ENCODE data around the gene HMGCL. TPM values are rescaled to one million over a fixed set of nuclear protein-coding genes. Genes with fewer than 3 reads are reported as not detected.

HMGCL gene
- total RNA-seq, 1 experiment from 2014 or later, result 19.4 TPM

- no peaks in the 10 kb centered on the region for H3K27me3 Mint-ChIP-seq (ENCODE audit: insufficient read depth, unreplicated experiment)
- H3K9me3 ChIP-seq, result no peaks in the 10 kb centered on the region
- H3K36me3 Mint-ChIP-seq (ENCODE audit: insufficient read depth, unreplicated experiment), result peaks cover 6% of the 10 kb centered on the region
- peak; percentile 75 to 79 for DNase-seq
- peaks cover 6% of the 10 kb centered on the region for H3K4me1 Mint-ChIP-seq (ENCODE audit: low read depth, unreplicated experiment)
- H3K27me3 ChIP-seq (replicated peaks; ENCODE audit: control insufficient read depth, insufficient read depth, low read length), result no peaks in the 10 kb centered on the region
- H3K36me3 ChIP-seq (ENCODE audit: control insufficient read depth, insufficient read depth, low read length), result no peaks in the 10 kb centered on the region
- ChIA-PET POLR2A (interaction anchor here (0.5 to 1.8 kb wide), 18 partner anchors 13 to 919 kb away, joined by 3 to 20 read pairs (median 4); partner anchors contain the start of genes ELOA, GALE, HMGCL and LYPLA2), CTCF (interaction anchor here (0.5 to 1.7 kb wide), 7 partner anchors 13 to 372 kb away, joined by 4 to 8 read pairs (median 6); partner anchors contain the start of genes GALE and LYPLA2)
- H3K9me3 Mint-ChIP-seq (ENCODE audit: unreplicated experiment), result no peaks in the 10 kb centered on the region
- peak within 1 kb of the TSS; percentile 85 for H3K4me3 Mint-ChIP-seq (ENCODE audit: unreplicated experiment)
- H3K4me1 ChIP-seq, result peaks cover 5% of the 10 kb centered on the region; the same call in 1 of the 2 replicates
- peak within 1 kb of the TSS; percentile 94 for H3K27ac Mint-ChIP-seq (ENCODE audit: unreplicated experiment)
- intact Hi-C loops (cut with micrococcal nuclease; ENCODE audit: unreplicated experiment), result loop anchor here (1.0 to 5.0 kb wide), 2 partner anchors 13 to 89 kb away; partner anchors contain the start of genes FUCA1 and LYPLA2
- H3K4me3 ChIP-seq (ENCODE audit: low read depth, low read length), result peak within 1 kb of the TSS; percentile 61
- no TSS peak for BruUV-seq (replicated peaks)
- TF ChIP-seq CTCF (IDR thresholded peaks at IDR 0.05; ENCODE audit: insufficient read depth in 1 of 2, low read depth in 1 of 2, low read length in 1 of 2, severe bottlenecking in 1 of 2, unreplicated experiment in 1 of 2), result no peak
Observed at GRCh38 chr1:23777979-23778814, 47.0 kb downstream of the HMGCL start, which contains the start of gene PITHD1. PITHD1 (plus strand) TSS chr1:23778418; CDS start chr1:23778516, 98 bp downstream.

GRCh38 chr1:23776217-23776616, 49.0 kb downstream of the HMGCL start:
- Mint-ChIP-seq H3K36me3 (ENCODE audit: insufficient read depth, unreplicated experiment) (peaks cover 6% of the 10 kb centered on the region), H3K9me3 (ENCODE audit: unreplicated experiment) (no peaks in the 10 kb centered on the region), H3K4me3 (ENCODE audit: unreplicated experiment) (no peak overlapping the region), H3K27ac (ENCODE audit: unreplicated experiment) (no peak overlapping the region), H3K27me3 (ENCODE audit: insufficient read depth, unreplicated experiment) (no peaks in the 10 kb centered on the region), H3K4me1 (ENCODE audit: low read depth, unreplicated experiment) (peaks cover 6% of the 10 kb centered on the region)
- no peak for TF ChIP-seq CTCF (IDR thresholded peaks at IDR 0.05; ENCODE audit: insufficient read depth in 1 of 2, low read depth in 1 of 2, low read length in 1 of 2, severe bottlenecking in 1 of 2, unreplicated experiment in 1 of 2)
- no TSS peak for BruUV-seq (replicated peaks)
- DNase-seq, result no peak
- POLR2A ChIA-PET, result no interaction called here
- CTCF ChIA-PET, result no interaction called here
- no peaks in the 10 kb centered on the region for H3K9me3 ChIP-seq
- H3K27me3 ChIP-seq (replicated peaks; ENCODE audit: control insufficient read depth, insufficient read depth, low read length), result no peaks in the 10 kb centered on the region
- H3K4me1 ChIP-seq, result peaks cover 5% of the 10 kb centered on the region; the same call in 1 of the 2 replicates
- intact Hi-C loops (cut with micrococcal nuclease; ENCODE audit: unreplicated experiment), result loop anchor here (5.0 kb wide), 1 partner anchor 91 kb away; the partner anchor contains the start of gene FUCA1
- H3K36me3 ChIP-seq (ENCODE audit: control insufficient read depth, insufficient read depth, low read length), result no peaks in the 10 kb centered on the region
- no peak overlapping the region for H3K4me3 ChIP-seq (ENCODE audit: low read depth, low read length)

- peaks cover 2% of the 10 kb centered on the region; the same call in 1 of the 2 replicates for H3K4me1 ChIP-seq
- no peaks in the 10 kb centered on the region for H3K27me3 ChIP-seq (replicated peaks; ENCODE audit: control insufficient read depth, insufficient read depth, low read length)
- H3K36me3 ChIP-seq (ENCODE audit: control insufficient read depth, insufficient read depth, low read length), result no peaks in the 10 kb centered on the region
- no TSS peak for BruUV-seq (replicated peaks)
- Mint-ChIP-seq H3K4me3 (ENCODE audit: unreplicated experiment) (no peak overlapping the region), H3K27ac (ENCODE audit: unreplicated experiment) (no peak overlapping the region), H3K27me3 (ENCODE audit: insufficient read depth, unreplicated experiment) (no peaks in the 10 kb centered on the region), H3K9me3 (ENCODE audit: unreplicated experiment) (no peaks in the 10 kb centered on the region), H3K36me3 (ENCODE audit: insufficient read depth, unreplicated experiment) (peaks cover 6% of the 10 kb centered on the region), H3K4me1 (ENCODE audit: low read depth, unreplicated experiment) (peaks cover 2% of the 10 kb centered on the region)
- POLR2A ChIA-PET, result no interaction called here
- CTCF ChIA-PET, result no interaction called here
- DNase-seq, result no peak
- intact Hi-C loops (cut with micrococcal nuclease; ENCODE audit: unreplicated experiment), result no loop called here
- no peak for TF ChIP-seq CTCF (IDR thresholded peaks at IDR 0.05; ENCODE audit: insufficient read depth in 1 of 2, low read depth in 1 of 2, low read length in 1 of 2, severe bottlenecking in 1 of 2, unreplicated experiment in 1 of 2)
- H3K9me3 ChIP-seq, result no peaks in the 10 kb centered on the region
- H3K4me3 ChIP-seq (ENCODE audit: low read depth, low read length), result no peak overlapping the region
Observed at GRCh38 chr1:23774174-23774880, 50.9 kb downstream of the HMGCL start.
